KOPT-K1 (cell line): Measurements from ENCODE around the gene ETS1.

Source experiments
- H3K27ac ChIP-seq: fragments of 200-600 bp; sonication (generic); 2 replicates; pipeline ENCODE4 v1.5.1; 2016; ENCODE audit warnings: antibody characterized with exemption, mild to moderate bottlenecking, low read depth, low read length; ENCODE audit not compliant: poor library complexity, severe bottlenecking
- H3K36me3 ChIP-seq: fragments of 200-600 bp; sonication (generic); 2 replicates; pipeline ENCODE4 v1.5.1; 2017; ENCODE audit warnings: antibody characterized with exemption, mild to moderate bottlenecking, low read length, moderate library complexity; ENCODE audit not compliant: insufficient read depth
- H3K9me3 ChIP-seq: fragments of 200-600 bp; sonication (generic); 2 replicates; pipeline ENCODE4 v1.5.1; 2017; ENCODE audit warnings: antibody characterized with exemption, low read length, mild to moderate bottlenecking; ENCODE audit not compliant: insufficient read depth, poor library complexity, severe bottlenecking

The ETS1 gene

GRCh38 chr11:128623091-128623490 lies 35.7 kb upstream of the ETS1 start:
- Histone ChIP-seq H3K27ac (no peak overlapping the region), H3K36me3 (no peaks in the 10 kb centered on the region), H3K9me3 (no peaks in the 10 kb centered on the region)

GRCh38 chr11:128621601-128622501 lies 34.5 kb upstream of the ETS1 start:
- Histone ChIP-seq H3K9me3 (no peaks in the 10 kb centered on the region), H3K27ac (peak overlapping the region; percentile 2), H3K36me3 (no peaks in the 10 kb centered on the region)

GRCh38 chr11:128620309-128621100 lies 33.1 kb upstream of the ETS1 start:
- H3K27ac ChIP-seq: no peak overlapping the region
- H3K36me3 ChIP-seq: no peaks in the 10 kb centered on the region
- no peaks in the 10 kb centered on the region for H3K9me3 ChIP-seq

GRCh38 chr11:128619540-128620308 lies 32.4 kb upstream of the ETS1 start:
- Histone ChIP-seq H3K27ac (no peak overlapping the region), H3K36me3 (no peaks in the 10 kb centered on the region), H3K9me3 (no peaks in the 10 kb centered on the region)

- Histone ChIP-seq H3K36me3 (no peaks in the 10 kb centered on the region), H3K27ac (no peak overlapping the region), H3K9me3 (no peaks in the 10 kb centered on the region)
Observed at GRCh38 chr11:128619007-128619406, 31.6 kb upstream of the ETS1 start.

- Histone ChIP-seq H3K27ac (no peak overlapping the region), H3K9me3 (no peaks in the 10 kb centered on the region)
Observed at GRCh38 chr11:128618603-128619002, 31.2 kb upstream of the ETS1 start.

GRCh38 chr11:128616161-128616560 lies 28.8 kb upstream of the ETS1 start:
- no peak overlapping the region for H3K27ac ChIP-seq
- H3K36me3 ChIP-seq: no peaks in the 10 kb centered on the region
- no peaks in the 10 kb centered on the region for H3K9me3 ChIP-seq

More at GRCh38 chr11:128618603-128619002, 31.2 kb upstream of the ETS1 start:
- H3K36me3 ChIP-seq: no peaks in the 10 kb centered on the region

- Histone ChIP-seq H3K27ac (no peak overlapping the region), H3K36me3 (no peaks in the 10 kb centered on the region), H3K9me3 (no peaks in the 10 kb centered on the region)
Observed at GRCh38 chr11:128615612-128616011, 28.3 kb upstream of the ETS1 start.

- no peaks in the 10 kb centered on the region for H3K36me3 ChIP-seq
- no peak overlapping the region for H3K27ac ChIP-seq
- no peaks in the 10 kb centered on the region for H3K9me3 ChIP-seq
Observed at GRCh38 chr11:128615076-128615475, 27.7 kb upstream of the ETS1 start.

GRCh38 chr11:128614026-128614425 lies 26.7 kb upstream of the ETS1 start:
- H3K27ac ChIP-seq: peak overlapping the region; percentile 96
- no peaks in the 10 kb centered on the region for H3K36me3 ChIP-seq
- H3K9me3 ChIP-seq: no peaks in the 10 kb centered on the region

GRCh38 chr11:128613300-128613995 lies 26.1 kb upstream of the ETS1 start:
- Histone ChIP-seq H3K36me3 (no peaks in the 10 kb centered on the region), H3K27ac (peak overlapping the region; percentile 96)

GRCh38 chr11:128610721-128611617 lies 23.6 kb upstream of the ETS1 start:
- H3K9me3 ChIP-seq: no peaks in the 10 kb centered on the region
- H3K36me3 ChIP-seq: no peaks in the 10 kb centered on the region
- peak overlapping the region; percentile 96 for H3K27ac ChIP-seq

More at GRCh38 chr11:128613300-128613995, 26.1 kb upstream of the ETS1 start:
- H3K9me3 ChIP-seq: no peaks in the 10 kb centered on the region

- no peaks in the 10 kb centered on the region for H3K9me3 ChIP-seq
- H3K36me3 ChIP-seq: no peaks in the 10 kb centered on the region
- H3K27ac ChIP-seq: peak overlapping the region; percentile 96
Observed at GRCh38 chr11:128609785-128610184, 22.4 kb upstream of the ETS1 start.
